HEK293T (cell line): ENCODE data around the gene CHMP1A.
"Not testable (repeated sequence)": the region's sequence is repeated elsewhere in the genome, so short reads cannot be mapped to it uniquely, and the experiment has no call there.

Source experiments
- CTCF ChIA-PET: fragments of 350-600 bp; formaldehyde crosslinking; extraction: SDS; loops from one replicate; lab custom pipeline; 2021; ENCODE audit warnings: antibody characterized with exemption, inconsistent platforms; lab: Yijun Ruan, JAX
- POLR2A ChIA-PET: fragments of 350-600 bp; formaldehyde crosslinking; extraction: SDS; loops from one replicate; lab custom pipeline; 2020; ENCODE audit warnings: antibody characterized with exemption, inconsistent platforms; lab: Yijun Ruan, JAX
- DNase-seq: peaks from one replicate; pipeline ENCODE4 v3.0.0; 2012; ENCODE audit warnings: mixed read lengths; ENCODE audit errors: extremely low spot score
- ARNT ChIP-seq: fragments of 450-650 bp; IDR thresholded peaks from 2 replicates; pipeline ENCODE4 v1.6.1; 2017; ENCODE audit warnings: mild to moderate bottlenecking
- BHLHE40 ChIP-seq: fragments of 450-650 bp; IDR thresholded peaks from 2 replicates; pipeline ENCODE4 v1.6.1; 2016; ENCODE audit warnings: mild to moderate bottlenecking, moderate library complexity, borderline replicate concordance
- CTBP1 ChIP-seq: fragments of 450-650 bp; IDR thresholded peaks from 2 replicates; pipeline ENCODE4 v1.6.1; 2016; ENCODE audit warnings: borderline replicate concordance
- ELF4 ChIP-seq: fragments of 450-650 bp; IDR thresholded peaks from 2 replicates; pipeline ENCODE4 v1.6.1; 2017; ENCODE audit warnings: antibody characterized with exemption
- FOXA1 ChIP-seq: fragments of 450-650 bp; IDR thresholded peaks from 2 replicates; pipeline ENCODE4 v1.6.1; 2016; ENCODE audit warnings: mild to moderate bottlenecking
- FOXK2 ChIP-seq: fragments of 450-650 bp; IDR thresholded peaks from 2 replicates; pipeline ENCODE4 v1.6.1; 2016; ENCODE audit warnings: mild to moderate bottlenecking
- FOXM1 ChIP-seq: fragments of 450-650 bp; IDR thresholded peaks from 2 replicates; pipeline ENCODE4 v1.6.1; 2017; ENCODE audit warnings: mild to moderate bottlenecking, borderline replicate concordance
- HDGF ChIP-seq: fragments of 450-650 bp; IDR thresholded peaks from 2 replicates; pipeline ENCODE4 v1.6.1; 2017; ENCODE audit warnings: antibody characterized with exemption, borderline replicate concordance
- L3MBTL2 ChIP-seq: fragments of 450-650 bp; conservative IDR thresholded peaks from 2 replicates; pipeline ENCODE4 v1.6.1; 2016; ENCODE audit warnings: mild to moderate bottlenecking
- LEF1 ChIP-seq: fragments of 450-650 bp; IDR thresholded peaks from 2 replicates; pipeline ENCODE4 v1.6.1; 2017; ENCODE audit warnings: mild to moderate bottlenecking, borderline replicate concordance
- NFRKB ChIP-seq: fragments of 450-650 bp; IDR thresholded peaks from 2 replicates; pipeline ENCODE4 v1.6.1; 2016; ENCODE audit warnings: mild to moderate bottlenecking, moderate library complexity
- SP1 ChIP-seq: fragments of 450-650 bp; IDR thresholded peaks from 2 replicates; pipeline ENCODE4 v1.6.1; 2017
- SUZ12 ChIP-seq: fragments of 450-650 bp; IDR thresholded peaks from 2 replicates; pipeline ENCODE4 v1.6.1; 2016; ENCODE audit warnings: mild to moderate bottlenecking
- TARDBP ChIP-seq: fragments of 450-650 bp; IDR thresholded peaks from 2 replicates; pipeline ENCODE4 v1.6.1; 2016
- ZNF384 ChIP-seq: fragments of 450-650 bp; IDR thresholded peaks from 2 replicates; pipeline ENCODE4 v1.6.1; 2016
- TF ChIP-seq, protein P1 (sequence below): fragments of 450-650 bp; IDR thresholded peaks from 2 replicates; pipeline ENCODE4 v1.6.1; 2016

CHMP1A gene

DNA sequence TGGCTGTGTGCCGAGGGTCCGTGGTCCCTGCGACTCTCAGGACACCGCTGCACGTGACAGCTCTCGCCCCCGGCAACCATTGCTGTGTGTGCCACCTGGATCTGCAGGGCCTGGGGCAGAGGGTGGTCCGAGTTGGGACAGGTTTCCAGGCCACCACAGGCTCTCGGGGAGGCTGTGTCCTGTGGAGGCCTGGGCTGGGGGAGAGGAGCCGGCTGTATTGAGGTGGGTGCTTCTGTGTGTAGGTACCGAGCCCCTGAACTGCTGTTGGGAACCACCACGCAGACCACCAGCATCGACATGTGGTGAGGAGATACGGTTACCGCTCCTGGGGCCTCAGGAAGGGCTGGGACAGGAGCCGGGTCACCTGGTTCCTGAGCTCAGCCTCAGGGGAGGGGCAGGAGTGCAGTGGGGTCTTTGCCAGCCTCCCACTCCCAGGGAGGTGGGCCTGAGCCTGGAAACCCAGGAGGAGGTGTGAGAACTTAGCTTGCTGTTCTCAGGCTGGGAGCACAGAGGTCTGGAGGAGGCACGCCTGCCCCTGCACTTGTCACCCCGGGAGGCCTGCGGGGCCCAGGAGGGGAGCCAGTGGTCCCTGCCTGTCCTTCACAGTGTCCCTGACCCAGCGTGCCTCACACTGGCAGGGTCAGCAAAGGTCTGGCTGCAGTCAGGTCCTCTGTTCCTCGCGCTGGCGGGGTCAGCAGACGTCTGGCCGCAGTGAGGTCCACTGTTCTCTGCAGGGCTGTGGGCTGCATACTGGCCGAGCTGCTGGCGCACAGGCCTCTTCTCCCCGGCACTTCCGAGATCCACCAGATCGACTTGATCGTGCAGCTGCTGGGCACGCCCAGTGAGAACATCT lies 36.6 kb upstream of the CHMP1A start:
- ChIA-PET CTCF (interaction anchor here (1.5 kb wide), 1 partner anchor 12 kb away, joined by 4 read pairs; no protein-coding TSS in a partner anchor), POLR2A (interaction anchor here (0.8 to 2.8 kb wide), 3 partner anchors 7 to 26 kb away, joined by 4 to 10 read pairs (median 5); partner anchors contain the start of genes CDK10 and VPS9D1)
- no peak for TF ChIP-seq ZNF384
- DNase-seq, result no peak

DNA sequence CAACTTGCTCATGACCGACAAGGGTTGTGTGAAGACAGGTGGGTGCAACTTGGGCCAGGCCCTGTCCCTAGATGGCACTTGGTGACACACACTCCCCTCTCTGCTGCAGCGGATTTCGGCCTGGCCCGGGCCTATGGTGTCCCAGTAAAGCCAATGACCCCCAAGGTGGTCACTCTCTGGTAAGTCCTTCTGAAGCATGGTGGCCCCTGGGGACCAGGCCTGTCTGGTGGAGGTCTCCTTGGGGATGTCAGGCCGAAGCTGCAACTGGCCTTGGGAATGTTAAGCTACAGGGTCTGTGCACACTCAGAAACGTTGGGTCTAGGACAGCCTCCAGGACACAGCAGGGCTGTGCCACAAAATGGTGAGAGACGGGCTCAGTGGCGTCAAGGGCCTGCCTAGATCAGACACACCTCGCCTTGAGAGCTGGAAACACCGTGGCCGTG lies 35.8 kb upstream of the CHMP1A start:
- POLR2A ChIA-PET, result interaction anchor here (0.8 to 2.0 kb wide), 2 partner anchors 14 to 27 kb away, joined by 4 to 5 read pairs; partner anchors contain the start of gene VPS9D1
- no peak for TF ChIP-seq ZNF384
- no peak for TF ChIP-seq TARDBP
- no peak for TF ChIP-seq SP1
- TF ChIP-seq HDGF, result no peak
- no peak for TF ChIP-seq FOXA1
- no peak for TF ChIP-seq SUZ12
- TF ChIP-seq BHLHE40, result no peak
- no peak for TF ChIP-seq NFRKB
- no peak for TF ChIP-seq CTBP1
- TF ChIP-seq ELF4, result no peak
- no peak for TF ChIP-seq FOXM1
- TF ChIP-seq FOXK2, result no peak
- no peak for TF ChIP-seq L3MBTL2
- no peak for TF ChIP-seq ARNT
- TF ChIP-seq, protein P1, sequence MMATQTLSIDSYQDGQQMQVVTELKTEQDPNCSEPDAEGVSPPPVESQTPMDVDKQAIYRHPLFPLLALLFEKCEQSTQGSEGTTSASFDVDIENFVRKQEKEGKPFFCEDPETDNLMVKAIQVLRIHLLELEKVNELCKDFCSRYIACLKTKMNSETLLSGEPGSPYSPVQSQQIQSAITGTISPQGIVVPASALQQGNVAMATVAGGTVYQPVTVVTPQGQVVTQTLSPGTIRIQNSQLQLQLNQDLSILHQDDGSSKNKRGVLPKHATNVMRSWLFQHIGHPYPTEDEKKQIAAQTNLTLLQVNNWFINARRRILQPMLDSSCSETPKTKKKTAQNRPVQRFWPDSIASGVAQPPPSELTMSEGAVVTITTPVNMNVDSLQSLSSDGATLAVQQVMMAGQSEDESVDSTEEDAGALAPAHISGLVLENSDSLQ, result no peak
- DNase-seq, result no peak
- CTCF ChIA-PET, result no interaction called here

DNA sequence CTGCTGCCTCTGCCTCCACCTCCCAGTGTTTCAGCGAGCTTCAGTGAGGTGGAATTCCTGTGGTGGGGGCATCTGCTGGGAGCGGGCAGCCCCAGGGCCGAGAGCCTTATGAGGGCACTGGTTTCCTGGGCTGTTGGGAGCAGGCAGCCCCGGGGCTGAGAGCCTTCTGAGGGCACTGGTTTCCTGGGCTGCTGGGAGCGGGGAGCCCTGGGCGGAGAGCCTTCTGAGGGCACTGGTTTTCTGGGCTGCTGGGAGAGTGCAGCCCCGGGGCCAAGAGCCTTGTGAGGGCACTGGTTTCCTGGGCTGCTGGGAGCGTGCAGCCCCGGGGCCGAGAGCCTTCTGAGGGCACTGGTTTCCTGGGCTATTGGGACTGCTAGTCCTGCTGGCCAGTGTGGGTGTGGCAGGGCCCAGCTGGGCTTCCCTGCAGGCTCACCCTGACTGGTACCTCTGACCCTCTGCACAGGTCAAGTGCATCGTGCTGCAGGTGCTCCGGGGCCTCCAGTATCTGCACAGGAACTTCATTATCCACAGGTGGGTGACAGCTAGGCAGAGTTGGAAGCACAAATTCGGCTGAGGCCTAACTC lies 34.6 kb upstream of the CHMP1A start:
- TF ChIP-seq FOXK2, result no peak
- no peak for TF ChIP-seq FOXA1
- no peak for TF ChIP-seq TARDBP
- TF ChIP-seq ZNF384, result no peak
- no peak for TF ChIP-seq SUZ12
- no peak for TF ChIP-seq CTBP1
- no peak for DNase-seq
- ChIA-PET POLR2A (no interaction called here), CTCF (no interaction called here)

DNA sequence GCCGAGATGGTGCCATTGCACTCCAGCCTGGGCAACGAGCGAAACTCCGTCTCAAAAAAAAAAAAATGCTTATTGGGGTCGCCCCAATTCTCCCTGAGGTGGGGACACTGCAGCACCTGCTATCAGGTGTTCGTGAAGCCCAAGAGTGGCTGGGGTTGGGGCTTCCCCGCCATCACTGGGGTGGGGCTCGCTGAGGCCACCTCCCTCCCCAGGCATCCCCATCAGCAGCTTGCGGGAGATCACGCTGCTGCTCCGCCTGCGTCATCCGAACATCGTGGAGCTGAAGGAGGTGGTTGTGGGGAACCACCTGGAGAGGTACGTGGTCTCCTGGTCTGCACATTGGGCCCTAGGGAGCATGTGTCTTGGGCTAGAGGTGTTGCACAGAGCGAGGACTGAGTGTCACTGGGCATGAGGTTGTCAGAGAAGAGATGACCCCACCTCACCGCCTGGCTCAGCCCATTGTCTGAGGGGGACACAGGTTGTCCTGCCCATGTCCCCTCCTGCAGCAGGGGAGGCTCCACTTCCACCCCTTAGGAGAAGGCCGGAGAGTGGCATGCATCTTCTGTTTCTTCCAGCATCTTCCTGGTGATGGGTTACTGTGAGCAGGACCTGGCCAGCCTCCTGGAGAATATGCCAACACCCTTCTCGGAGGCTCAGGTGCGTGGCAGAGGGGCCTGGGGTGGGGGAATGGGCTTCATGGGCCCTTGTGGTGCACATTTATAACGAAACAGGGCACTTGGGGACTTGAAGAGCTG lies 33.9 kb upstream of the CHMP1A start:
- TF ChIP-seq ELF4 (no peak), BHLHE40 (no peak), NFRKB (no peak), FOXM1 (no peak), SUZ12 (no peak), ARNT (no peak), L3MBTL2 (no peak), LEF1 (no peak), FOXK2 (no peak), HDGF (no peak), ZNF384 (no peak), CTBP1 (no peak), SP1 (no peak)
- CTCF ChIA-PET, result no interaction called here
- no peak for DNase-seq
- POLR2A ChIA-PET, result no interaction called here

DNA sequence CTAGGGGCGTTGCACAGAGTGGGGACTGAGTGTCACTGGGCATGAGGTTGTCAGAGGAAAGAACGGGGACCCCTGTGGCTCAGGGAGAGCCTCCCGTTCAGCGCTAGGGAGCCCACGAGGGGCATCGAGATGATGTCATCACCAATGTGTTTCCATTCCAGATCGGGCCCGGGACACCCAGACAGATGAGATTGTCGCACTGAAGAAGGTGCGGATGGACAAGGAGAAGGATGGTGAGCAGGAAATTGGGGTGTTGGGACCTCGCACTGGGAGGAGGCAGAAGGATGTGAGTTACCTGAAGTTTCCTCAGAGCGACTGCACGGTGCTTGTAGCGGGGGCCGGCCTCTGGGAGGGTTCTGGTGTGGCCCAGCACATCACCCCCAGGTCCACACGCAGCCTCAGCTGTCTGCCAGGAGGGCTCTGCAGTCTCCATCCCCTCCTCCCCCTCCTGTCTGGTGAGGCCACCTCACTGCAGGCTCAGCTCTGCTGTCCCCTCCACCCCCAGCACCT lies 32.9 kb upstream of the CHMP1A start:
- DNase-seq, result no peak
- ChIA-PET CTCF (no interaction called here), POLR2A (no interaction called here)
- TF ChIP-seq NFRKB (no peak), ELF4 (no peak), ARNT (no peak), TARDBP (no peak), FOXM1 (no peak), SP1 (no peak), BHLHE40 (no peak), ZNF384 (no peak)
- TF ChIP-seq, protein P1, result no peak

DNA sequence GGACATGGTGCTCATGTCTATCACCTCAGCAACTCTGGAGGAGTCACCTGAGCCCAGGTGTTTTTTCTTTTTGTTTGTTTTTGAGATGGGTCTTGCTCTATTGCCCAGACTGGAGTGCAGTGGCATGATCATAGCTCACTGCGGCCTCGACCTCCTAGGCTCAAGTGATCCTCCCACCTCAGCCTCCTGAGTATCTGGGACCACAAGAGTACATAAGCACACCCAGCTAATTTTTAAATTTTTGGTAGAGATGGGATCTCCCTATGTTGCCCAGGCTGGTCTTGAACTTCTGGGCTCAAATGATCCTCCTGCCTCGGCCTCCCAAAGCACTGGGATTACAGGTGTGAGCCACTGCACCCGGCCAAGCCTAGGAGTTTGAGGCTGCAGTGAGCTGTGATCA lies 32.1 kb upstream of the CHMP1A start:
- DNase-seq, CTCF ChIA-PET, POLR2A ChIA-PET: not testable (repeated sequence)

DNA sequence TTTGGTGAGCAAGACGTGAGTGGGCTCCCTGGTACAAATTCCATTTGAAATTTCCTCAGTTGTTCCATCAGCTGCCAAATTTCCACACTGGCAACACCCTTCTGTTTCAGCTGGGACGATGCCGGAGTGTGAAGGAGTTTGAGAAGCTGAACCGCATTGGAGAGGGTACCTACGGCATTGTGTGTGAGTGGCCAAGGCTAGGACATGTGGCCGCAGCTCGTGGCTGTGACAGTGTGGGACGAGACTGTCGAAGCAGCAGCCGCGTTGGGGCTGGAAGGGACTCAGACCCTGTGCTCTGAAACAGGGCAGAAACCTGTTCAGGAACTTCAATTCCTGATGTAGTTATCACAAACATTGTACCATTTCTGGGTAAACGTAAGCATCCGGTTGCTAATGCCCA lies 31.6 kb upstream of the CHMP1A start:
- DNase-seq, result no peak
- TF ChIP-seq L3MBTL2, result no peak
- POLR2A ChIA-PET, result no interaction called here
- CTCF ChIA-PET, result no interaction called here
